HG03045 (cell line): ENCODE data around the gene PRLR.

Experiments
- ATAC-seq: cut with Tn5 transposase; IDR thresholded peaks from one replicate; pipeline ENCODE4 v1.9.1; 2021; ENCODE audit warnings: mild to moderate bottlenecking, moderate library complexity; ENCODE audit not compliant: unreplicated experiment

PRLR gene

GRCh38 chr5:35236770-35237169, 6.5 kb upstream of the PRLR start:
- ATAC-seq = no peak

DNA sequence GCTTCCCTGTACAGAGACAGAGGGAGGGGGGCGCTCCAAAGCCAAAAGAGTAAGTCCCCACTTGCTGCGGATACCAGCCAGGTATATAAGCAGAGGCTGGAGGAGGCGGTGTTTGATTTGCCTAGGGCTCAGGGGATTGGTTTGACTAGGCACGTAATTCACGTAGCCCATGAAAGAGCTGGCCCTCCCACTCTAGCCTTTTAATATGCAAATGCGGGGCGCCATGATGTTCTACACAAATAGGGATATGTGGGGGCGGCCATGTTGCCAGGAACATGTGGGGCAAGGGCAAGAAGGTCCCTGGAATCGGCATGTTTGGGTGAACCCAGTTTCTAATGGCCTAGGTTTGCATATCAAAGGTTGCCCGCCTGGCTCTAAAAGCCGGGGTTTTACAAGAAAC, 3.3 kb upstream of the PRLR start:
- no peak for ATAC-seq

GRCh38 chr5:35233121-35233520, 2.8 kb upstream of the PRLR start:
- no peak for ATAC-seq

DNA sequence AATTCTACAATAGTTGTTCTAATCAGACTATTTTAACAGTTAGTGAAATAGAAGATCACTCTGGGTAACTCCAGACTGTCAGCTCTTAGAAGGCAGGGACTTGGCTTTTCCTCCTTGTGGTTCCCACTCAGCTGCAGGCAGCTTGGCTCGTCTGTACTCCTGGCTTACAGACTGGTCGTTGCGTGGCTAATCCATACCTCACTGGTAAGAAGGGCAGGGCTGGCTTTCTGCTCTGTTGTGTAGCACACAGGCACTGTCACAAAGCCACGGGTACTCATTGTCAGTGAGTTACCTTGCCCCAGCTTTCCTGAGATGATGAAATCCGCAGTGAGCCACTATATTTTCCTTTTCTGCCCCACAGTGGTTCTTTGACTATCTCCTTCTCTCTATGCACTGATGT, 1.8 kb upstream of the PRLR start:
- no peak for ATAC-seq

DNA sequence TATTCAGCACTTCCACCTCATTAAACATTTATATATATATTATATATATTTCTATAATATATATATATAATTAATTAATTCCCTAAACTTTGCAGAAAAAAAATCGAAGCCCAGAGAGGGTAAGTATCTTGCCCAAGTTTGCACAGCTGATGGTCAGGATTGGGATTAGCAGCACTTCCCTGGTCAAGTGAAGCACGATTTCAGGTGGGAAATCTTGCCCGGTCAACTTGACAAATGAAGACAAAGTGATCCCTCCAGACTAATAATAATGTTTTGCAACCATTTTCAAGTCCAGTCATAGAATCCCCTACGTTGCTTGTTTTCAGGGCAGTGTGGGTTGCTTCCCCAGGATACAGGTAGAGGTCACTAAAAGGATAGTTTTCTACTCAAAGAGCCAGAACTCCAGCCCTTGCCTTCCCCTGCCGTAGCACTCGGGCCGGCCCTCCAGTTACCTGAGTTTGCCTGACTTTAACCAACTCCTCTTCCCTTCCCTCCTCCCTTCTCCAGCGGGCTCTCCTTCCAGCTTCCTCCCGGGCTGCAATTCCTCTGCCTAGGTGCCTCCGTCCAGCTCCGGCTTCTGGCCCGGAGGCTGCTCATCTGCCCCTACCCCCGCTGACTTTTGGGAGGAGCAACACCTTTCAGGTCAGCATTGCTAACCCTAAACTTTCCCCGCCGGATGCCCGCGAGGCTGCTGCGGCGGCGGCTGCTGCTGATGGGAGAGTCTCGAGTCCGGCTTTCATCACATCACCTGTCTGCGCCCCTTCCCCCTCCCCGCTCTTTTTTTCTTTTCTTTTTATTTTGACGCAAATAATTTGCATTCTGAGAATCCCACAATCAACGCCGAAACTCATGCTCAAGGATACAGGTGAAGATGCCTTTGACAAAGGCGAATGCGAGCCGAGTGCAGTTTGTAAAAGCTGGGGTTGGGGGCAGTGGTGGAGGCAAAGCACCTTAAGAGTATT, 930 bp downstream of the PRLR start:
- peak; percentile 43 for ATAC-seq

- ATAC-seq = no peak
Observed at GRCh38 chr5:35228310-35228709, 2.0 kb downstream of the PRLR start.

GRCh38 chr5:35227720-35228119, 2.6 kb downstream of the PRLR start:
- no peak for ATAC-seq

GRCh38 chr5:35223787-35224395, 6.4 kb downstream of the PRLR start:
- no peak for ATAC-seq

DNA sequence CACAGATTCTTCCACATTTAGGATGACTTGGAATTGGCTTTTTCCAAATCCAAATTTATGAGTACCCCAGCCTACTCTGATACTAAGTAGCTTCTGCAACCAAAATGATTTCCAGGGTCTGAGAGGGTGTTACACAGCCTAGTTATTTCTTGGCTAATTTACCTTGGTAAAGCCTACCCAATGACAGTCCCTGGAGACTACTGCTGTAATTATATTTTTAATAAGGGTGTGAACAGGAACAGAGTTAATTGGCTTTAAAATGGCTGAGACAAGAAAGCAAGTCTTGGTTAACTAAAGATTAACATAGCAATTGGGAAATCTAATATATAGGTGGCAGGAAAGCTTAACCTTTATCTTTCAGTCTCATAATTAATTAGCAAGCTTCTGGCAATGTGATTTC, 9.3 kb downstream of the PRLR start:
- ATAC-seq = no peak

- no peak for ATAC-seq
Observed at GRCh38 chr5:35218981-35219380, 11.3 kb downstream of the PRLR start.

- no peak for ATAC-seq
Observed at GRCh38 chr5:35214051-35214450, 16.2 kb downstream of the PRLR start.

- ATAC-seq = no peak
Observed at GRCh38 chr5:35213608-35214007, 16.7 kb downstream of the PRLR start.

DNA sequence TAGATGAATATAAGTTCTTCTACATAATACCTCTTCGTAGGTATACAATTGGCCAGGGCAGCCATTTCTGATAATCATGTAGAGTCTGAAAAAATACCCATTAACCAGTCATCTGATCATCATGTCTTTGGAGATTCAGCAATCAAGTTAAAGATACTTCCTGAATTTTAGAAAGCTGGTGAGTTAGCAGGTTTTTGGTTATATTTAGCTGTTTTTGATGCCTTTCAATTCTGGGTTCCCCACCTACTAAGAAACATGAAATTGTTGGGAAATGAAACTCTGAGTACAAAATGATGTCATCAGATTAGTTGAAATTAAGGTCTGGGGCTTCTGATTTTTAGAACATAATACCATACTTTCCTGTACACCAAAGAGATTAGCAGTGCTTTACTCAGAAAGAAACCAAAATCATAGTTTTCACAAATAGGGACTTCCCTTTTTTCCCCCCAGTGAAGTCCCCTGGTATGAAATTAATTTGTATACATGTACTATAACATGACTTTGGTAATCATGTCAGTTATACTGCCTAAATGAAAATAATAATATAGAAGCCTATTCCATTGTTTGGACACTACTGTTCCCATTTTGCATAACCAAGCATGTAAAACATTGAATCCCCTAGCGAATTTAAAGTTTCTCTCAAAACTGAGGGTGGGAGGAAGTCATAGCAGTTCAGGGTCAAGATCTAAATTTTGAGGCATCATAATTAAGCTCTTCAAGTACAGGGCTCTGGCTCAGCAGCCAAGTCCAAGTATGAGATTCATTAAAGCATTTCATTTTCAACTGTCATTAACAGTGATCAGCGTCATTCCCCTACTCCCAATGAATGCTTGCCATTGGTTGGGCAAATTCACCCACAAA, 17.9 kb downstream of the PRLR start:
- ATAC-seq = no peak

- no peak for ATAC-seq
Observed at GRCh38 chr5:35209862-35210261, 20.4 kb downstream of the PRLR start.

- ATAC-seq = no peak
Observed at GRCh38 chr5:35205606-35206005, 24.7 kb downstream of the PRLR start.

DNA sequence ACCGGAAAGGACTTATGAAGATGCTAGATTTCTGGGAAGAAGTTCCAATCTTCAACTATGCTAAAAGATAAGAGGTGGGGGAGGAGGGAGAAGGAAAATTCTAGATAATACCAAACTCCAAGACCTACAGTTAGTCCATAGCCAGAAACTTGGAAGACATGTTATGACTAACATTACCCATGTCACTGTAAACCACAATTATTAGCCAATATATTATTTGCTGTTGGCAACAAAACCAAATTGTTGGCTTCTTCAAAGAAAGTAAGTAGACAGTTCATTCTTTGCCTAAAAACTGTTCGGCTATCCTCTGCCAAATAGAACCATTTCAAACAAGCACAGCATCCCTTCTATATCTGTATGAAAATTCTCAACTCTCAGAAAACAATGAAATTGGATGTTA, 25.1 kb downstream of the PRLR start:
- ATAC-seq = no peak

DNA sequence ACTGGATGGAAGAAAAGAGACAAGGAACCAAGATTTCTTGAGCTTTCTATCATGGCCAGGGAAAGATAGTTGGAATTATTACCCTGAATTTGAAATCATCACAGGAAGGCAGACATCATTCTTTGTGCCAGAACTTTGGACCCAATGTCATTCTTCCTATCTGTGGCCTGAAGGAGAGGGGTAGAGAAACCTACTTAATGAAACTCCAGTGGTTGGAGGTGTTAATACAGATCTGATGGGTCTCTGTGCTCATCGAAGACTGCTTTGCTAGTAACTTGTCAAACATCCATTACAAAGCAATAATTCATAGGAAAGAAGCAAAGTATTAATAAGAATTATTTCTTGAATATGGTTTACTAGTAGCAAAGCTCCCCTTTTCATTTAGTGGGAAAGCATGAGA, 26.9 kb downstream of the PRLR start:
- ATAC-seq = no peak

DNA sequence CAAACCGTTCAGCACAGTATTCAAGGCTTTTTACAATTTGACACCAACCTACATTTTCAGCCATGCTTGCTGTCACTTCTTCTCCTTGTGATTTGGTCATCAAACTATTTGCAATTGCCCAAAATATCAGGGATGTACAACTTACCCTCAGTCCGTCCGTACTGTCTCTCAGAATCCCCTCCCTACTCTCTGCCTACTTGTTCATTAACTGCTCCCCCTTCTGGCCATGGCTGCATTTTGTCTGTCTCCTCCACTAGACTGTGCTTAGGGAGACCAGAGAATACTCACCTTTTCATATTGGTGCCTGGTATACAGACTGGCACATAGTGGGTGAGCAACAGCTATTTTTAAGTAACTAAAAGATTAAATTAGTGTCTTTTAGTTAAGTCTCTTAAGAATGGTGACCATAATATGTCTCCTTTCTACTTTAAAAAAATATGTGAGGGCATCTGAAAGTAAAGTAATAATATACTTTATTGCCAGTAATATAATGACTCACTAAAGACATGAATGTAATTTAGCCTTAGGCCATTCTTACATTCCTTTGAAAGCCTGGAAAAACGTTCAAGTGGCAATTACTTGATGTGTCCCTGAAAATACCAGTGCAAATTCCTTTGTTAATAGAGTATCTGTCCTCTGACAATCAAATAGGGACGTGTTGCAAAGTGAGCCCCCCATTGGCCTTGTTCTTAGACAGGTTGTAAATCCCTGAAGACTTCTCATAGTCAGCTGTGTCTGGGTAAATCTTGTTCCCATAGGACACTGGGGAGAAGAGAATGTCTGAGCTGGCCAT, 27.8 kb downstream of the PRLR start:
- ATAC-seq = no peak

- no peak for ATAC-seq
Observed at GRCh38 chr5:35201291-35201690, 29.0 kb downstream of the PRLR start.

DNA sequence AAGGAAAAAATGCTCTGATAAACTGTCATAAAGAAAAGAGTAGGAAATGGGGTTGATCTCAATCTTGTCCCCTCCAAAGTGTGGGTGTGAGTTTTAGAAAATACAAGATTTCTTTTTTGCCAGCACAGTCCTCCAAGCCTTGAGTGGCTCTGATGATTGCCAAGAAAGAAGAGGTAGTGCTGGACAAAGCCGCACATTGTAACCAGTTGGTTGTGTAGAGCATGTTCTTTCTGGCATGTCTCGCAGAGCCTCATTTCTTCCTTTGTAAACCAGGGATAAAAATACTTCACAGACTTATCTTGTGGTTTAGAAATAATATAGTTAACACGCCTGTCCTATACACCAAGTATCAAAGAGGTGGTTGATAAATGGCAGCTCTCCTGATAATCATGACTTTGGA, 30.4 kb downstream of the PRLR start:
- no peak for ATAC-seq

GRCh38 chr5:35198686-35199085, 31.6 kb downstream of the PRLR start:
- ATAC-seq = no peak
